Breast epithelium (tissue), 4 donors: ENCODE results near the gene MCM9. TPM values are rescaled to one million over a fixed set of nuclear protein-coding genes. Genes with fewer than 3 reads are reported as not detected.

Experiments
- DNase-seq, 2 donors: peaks; one replicate each; pipeline ENCODE4 v3.0.0-alpha.2; 2019; ENCODE audit warnings: low spot score in 2 of 2
- H3K27ac ChIP-seq, 2 donors: fragments of 200-600 bp; sonication (generic) in 1 of 2; one replicate each; pipeline ENCODE4 v1.5.1; 2016 to 2019; ENCODE audit warnings: mild to moderate bottlenecking in 1 of 2
- H3K27me3 ChIP-seq, 2 donors: fragments of 200-600 bp; sonication (generic) in 1 of 2; one replicate each; pipeline versions ENCODE4 v1.5.1 to v1.6.0; 2017 to 2019; ENCODE audit warnings: control low read depth in 1 of 2, mild to moderate bottlenecking in 1 of 2
- H3K36me3 ChIP-seq: fragments of 200-600 bp; one replicate; pipeline ENCODE4 v1.5.1; 2019
- H3K4me1 ChIP-seq, 2 donors: fragments of 200-600 bp; sonication (generic); one replicate each; pipeline ENCODE4 v1.5.1; 2016 to 2019; ENCODE audit warnings: control low read depth in 1 of 2
- H3K4me3 ChIP-seq, 3 donors: fragments of 200-600 bp; sonication (generic); 1 replicate in 2 of 3; 2 replicates in 1 of 3; pipeline ENCODE4 v1.5.1; 2016 to 2019; ENCODE audit warnings: mild to moderate bottlenecking in 3 of 3, moderate library complexity in 2 of 3
- H3K9me3 ChIP-seq, 2 donors: fragments of 200-600 bp; sonication (generic) in 1 of 2; one replicate each; pipeline ENCODE4 v1.5.1; 2016 to 2019; ENCODE audit warnings: control low read depth in 1 of 2
- POLR2A ChIP-seq: fragments of 450-650 bp; IDR thresholded peaks from one replicate; pipeline ENCODE4 v1.6.1; 2016; ENCODE audit warnings: antibody characterized with exemption, mild to moderate bottlenecking, moderate library complexity
- POLR2AphosphoS5 ChIP-seq, 3 donors: sonication (generic); formaldehyde crosslinking; IDR thresholded peaks; one replicate each; pipeline ENCODE4 v1.6.1; 2017; ENCODE audit warnings: antibody characterized with exemption in 3 of 3
- intact Hi-C: fragments of 100-400 bp; cut with DNase I; formaldehyde crosslinking; loops from one replicate; pipeline ENCODE4 v1.15.1; 2023; ENCODE audit warnings: low total_unique reads
- total RNA-seq, 3 donors: library from RNA; depleted of rRNA; stranded (reverse); fragments of >200 nt; gene quantifications; one replicate each; pipeline ENCODE4 v1.1.0, GENCODE V29; 2016
- TF ChIP-seq, protein P1 (sequence below), 3 donors: fragments of 450-650 bp; IDR thresholded peaks; one replicate each; pipeline ENCODE4 v1.5.1; 2016 to 2017; ENCODE audit warnings: antibody characterized with exemption in 3 of 3, mild to moderate bottlenecking in 3 of 3, moderate library complexity in 3 of 3

The MCM9 gene
- total RNA-seq, 3 donors from 2014 or later, result 17.9 to 40.5 (median 33.4) TPM

DNA sequence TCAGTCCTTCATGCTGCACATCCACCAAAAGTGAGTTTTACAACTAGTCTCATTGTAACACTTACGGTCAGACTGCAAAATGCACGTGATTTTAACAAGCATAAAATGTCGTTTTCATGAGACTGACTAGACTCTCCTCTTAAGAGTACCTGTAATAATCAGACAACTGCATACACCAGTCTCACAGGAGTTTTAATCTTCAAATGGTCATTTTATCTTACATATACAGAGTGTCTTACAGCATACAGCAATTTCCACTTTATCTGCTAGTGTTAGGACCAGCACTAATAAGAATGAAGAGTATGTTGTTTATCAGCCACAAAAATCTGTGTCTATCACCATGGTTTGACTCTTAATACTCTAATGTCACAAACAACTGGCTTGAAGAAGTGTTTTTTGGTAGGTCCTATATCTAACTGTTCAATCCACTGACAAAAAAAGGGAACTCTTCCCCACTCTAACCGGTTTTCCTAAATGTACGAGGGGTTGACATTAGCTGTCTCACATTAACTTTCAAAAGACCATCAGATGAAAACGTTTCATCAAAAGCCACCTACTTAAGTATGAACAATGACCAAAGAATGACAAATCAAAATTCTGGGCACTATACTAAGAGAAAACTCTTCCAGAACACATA lies 42.5 kb downstream of the MCM9 start:
- intact Hi-C loops, result no loop called here
- H3K9me3 ChIP-seq, result no peaks in the 10 kb centered on the region
- peak overlapping the region; percentile 95 to 96 (median 96) for H3K4me3 ChIP-seq
- TF ChIP-seq, protein P1, sequence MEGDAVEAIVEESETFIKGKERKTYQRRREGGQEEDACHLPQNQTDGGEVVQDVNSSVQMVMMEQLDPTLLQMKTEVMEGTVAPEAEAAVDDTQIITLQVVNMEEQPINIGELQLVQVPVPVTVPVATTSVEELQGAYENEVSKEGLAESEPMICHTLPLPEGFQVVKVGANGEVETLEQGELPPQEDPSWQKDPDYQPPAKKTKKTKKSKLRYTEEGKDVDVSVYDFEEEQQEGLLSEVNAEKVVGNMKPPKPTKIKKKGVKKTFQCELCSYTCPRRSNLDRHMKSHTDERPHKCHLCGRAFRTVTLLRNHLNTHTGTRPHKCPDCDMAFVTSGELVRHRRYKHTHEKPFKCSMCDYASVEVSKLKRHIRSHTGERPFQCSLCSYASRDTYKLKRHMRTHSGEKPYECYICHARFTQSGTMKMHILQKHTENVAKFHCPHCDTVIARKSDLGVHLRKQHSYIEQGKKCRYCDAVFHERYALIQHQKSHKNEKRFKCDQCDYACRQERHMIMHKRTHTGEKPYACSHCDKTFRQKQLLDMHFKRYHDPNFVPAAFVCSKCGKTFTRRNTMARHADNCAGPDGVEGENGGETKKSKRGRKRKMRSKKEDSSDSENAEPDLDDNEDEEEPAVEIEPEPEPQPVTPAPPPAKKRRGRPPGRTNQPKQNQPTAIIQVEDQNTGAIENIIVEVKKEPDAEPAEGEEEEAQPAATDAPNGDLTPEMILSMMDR (IDR thresholded peaks at IDR 0.05), result no peak
- TF ChIP-seq POLR2A (no peak), POLR2AphosphoS5 (IDR thresholded peaks at IDR 0.05) (no peak)
- H3K4me1 ChIP-seq, result peaks cover 2 to 20% of the 10 kb centered on the region in 2 donors
- H3K27ac ChIP-seq, result peak overlapping the region; percentile 84 to 95
- H3K27me3 ChIP-seq, result no peaks in the 10 kb centered on the region
- no peak for DNase-seq
- no peaks in the 10 kb centered on the region for H3K36me3 ChIP-seq

DNA sequence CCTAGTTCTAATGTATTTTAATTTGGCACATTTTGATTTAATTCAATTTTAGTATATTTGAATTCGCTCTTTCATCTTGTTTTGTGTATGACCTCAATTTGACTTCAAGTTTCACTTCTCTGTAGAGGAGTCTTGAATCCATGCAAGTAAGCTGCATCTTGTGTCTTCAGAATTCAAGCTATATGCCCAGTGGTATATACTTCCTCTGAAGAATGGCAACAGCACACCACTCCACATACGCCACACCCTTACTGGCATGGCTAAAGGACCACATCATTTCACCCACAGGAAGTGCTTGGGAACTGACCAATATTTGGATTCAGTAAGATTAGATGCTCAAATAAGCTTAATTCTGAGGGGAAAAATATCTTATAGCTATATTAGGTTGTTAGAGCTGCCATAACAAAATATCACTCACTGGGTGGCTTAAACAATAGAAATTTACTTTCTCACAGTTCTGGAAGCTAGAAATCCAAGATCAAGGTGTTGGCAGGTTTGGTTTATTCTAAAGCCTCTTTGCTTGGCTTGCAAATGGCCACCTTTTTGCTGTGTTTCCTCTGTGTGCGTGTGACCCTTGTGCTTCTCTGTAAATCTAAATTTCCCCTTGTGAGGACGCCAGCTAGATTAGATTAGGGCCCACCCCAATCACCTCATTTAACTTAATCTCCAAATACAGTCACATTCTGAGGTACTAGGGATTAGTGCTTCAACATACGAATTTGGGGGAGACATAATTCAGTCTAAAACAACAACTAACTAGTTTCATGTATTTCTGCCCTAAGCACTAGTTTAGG lies 43.8 kb downstream of the MCM9 start:
- no peak for TF ChIP-seq POLR2AphosphoS5 (IDR thresholded peaks at IDR 0.05)
- no peak for TF ChIP-seq POLR2A
- TF ChIP-seq, protein P1 (IDR thresholded peaks at IDR 0.05), result no peak
- H3K27ac ChIP-seq, result peak overlapping the region in 1 of 2 donors; percentile 84
- H3K36me3 ChIP-seq, result no peaks in the 10 kb centered on the region
- H3K9me3 ChIP-seq, result no peaks in the 10 kb centered on the region
- H3K4me3 ChIP-seq, result no peak overlapping the region
- intact Hi-C loops, result no loop called here
- peaks cover 2 to 16% of the 10 kb centered on the region in 2 donors for H3K4me1 ChIP-seq
- no peak for DNase-seq
- no peaks in the 10 kb centered on the region for H3K27me3 ChIP-seq

DNA sequence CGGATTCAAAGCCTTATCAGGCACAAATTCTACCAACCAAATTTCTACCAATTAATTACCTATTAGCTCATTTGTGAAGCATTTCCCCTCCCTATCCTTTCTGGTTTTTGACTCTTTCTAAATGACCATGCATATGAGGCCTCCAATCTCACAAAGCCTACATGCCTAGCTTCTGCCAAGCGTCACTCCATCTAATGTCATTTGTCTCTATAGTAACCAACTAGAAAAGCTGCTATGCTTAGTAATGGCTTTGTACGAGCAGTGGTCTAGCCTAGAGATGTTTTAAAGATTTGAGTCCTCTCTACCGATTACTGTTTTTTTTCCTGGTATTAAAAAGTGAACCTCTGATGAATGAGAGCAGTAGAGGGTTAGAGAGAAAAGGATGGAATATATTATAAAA lies 45.8 kb downstream of the MCM9 start:
- H3K27ac ChIP-seq, result no peak overlapping the region
- DNase-seq, result no peak
- H3K9me3 ChIP-seq, result no peaks in the 10 kb centered on the region
- intact Hi-C loops, result loop anchor here (2.0 kb wide), 1 partner anchor 56 kb away; no protein-coding TSS in a partner anchor
- peaks cover 0 to 13% of the 10 kb centered on the region in 2 donors for H3K4me1 ChIP-seq
- H3K27me3 ChIP-seq, result no peaks in the 10 kb centered on the region
- H3K4me3 ChIP-seq, result no peak overlapping the region
- TF ChIP-seq POLR2A (no peak), POLR2AphosphoS5 (IDR thresholded peaks at IDR 0.05) (no peak)
- TF ChIP-seq, protein P1 (IDR thresholded peaks at IDR 0.05), result no peak
- no peaks in the 10 kb centered on the region for H3K36me3 ChIP-seq

DNA sequence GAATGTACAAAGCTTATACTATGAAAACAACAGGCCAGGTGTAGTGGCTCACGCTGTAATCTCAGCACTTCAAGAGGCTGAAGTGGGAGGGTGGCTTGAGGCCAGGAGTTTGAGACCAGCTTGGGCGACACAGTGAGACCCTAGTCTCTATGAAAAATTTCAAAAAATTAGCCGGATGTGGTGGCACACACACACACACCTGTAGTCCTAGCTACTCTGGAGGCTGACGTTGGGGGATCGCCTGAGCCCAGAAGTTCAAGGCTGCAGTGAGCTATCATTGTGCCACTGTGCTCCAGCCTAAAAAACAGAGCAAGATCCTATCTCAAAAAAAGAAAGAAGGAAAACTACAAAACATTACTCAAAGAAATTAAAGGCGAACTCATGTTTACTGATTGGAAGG lies 48.3 kb downstream of the MCM9 start:
- intact Hi-C loops, result no loop called here
- H3K27me3 ChIP-seq, result no peaks in the 10 kb centered on the region
- no peaks in the 10 kb centered on the region for H3K36me3 ChIP-seq
- TF ChIP-seq, protein P1 (IDR thresholded peaks at IDR 0.05), result no peak
- TF ChIP-seq POLR2A, result no peak
- no peaks in the 10 kb centered on the region for H3K9me3 ChIP-seq
- no peak overlapping the region for H3K4me3 ChIP-seq
- H3K27ac ChIP-seq, result no peak overlapping the region
- peaks cover 0 to under 1% of the 10 kb centered on the region in 2 donors for H3K4me1 ChIP-seq
- no peak for DNase-seq

DNA sequence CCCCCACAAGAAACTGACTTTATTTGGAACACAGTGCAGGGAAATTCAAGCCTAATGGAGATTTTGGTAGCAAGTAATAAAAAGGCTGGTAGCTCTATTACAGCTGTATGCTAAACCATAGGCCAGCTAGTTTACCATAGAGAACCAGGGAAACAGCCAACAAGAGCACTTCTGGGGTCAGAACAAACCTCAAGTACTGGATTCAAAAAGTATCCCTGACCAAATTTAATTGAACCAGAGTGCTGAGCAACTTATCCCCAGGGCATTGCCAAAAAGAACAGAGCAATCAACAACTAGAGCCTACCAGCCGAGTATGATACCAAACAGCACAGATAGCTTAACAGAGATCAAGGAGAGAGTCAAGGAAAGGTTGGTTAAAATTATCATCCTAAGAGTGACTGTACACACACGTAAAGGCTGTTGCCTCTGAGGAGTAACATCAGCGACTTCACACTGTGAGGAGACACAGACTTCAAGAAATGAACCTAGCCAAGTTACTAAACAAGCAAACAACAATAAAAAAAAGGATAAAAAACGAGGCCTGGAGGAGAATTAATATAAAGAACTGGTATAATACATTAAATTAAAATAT lies 52.5 kb downstream of the MCM9 start:
- TF ChIP-seq POLR2AphosphoS5 (IDR thresholded peaks at IDR 0.05), result no peak
- TF ChIP-seq, protein P1 (IDR thresholded peaks at IDR 0.05), result no peak
- H3K4me3 ChIP-seq, result no peak overlapping the region
- H3K27me3 ChIP-seq, result no peaks in the 10 kb centered on the region
- no peaks in the 10 kb centered on the region for H3K9me3 ChIP-seq
- no peaks in the 10 kb centered on the region for H3K4me1 ChIP-seq
- intact Hi-C loops, result no loop called here
- no peaks in the 10 kb centered on the region for H3K36me3 ChIP-seq
- DNase-seq, result no peak
- no peak overlapping the region for H3K27ac ChIP-seq
